A673 (cell line): ENCODE data around the gene TIAM1.

Experiments
- CTCF ChIP-seq: fragments of 300-800, 200-600 bp; sonication (generic); conservative IDR thresholded peaks from 2 replicates; pipeline ENCODE4 v1.5.1; 2017; ENCODE audit warnings: low read depth, mild to moderate bottlenecking, antibody characterized with exemption, low read length, moderate library complexity, mixed read lengths
- EZH2 ChIP-seq: fragments of 200-600 bp; sonication (generic); IDR thresholded peaks from 2 replicates; pipeline ENCODE4 v1.6.1; 2017; ENCODE audit warnings: borderline replicate concordance, low read depth, mild to moderate bottlenecking, mixed read lengths, antibody characterized with exemption, low read length; ENCODE audit not compliant: poor library complexity, severe bottlenecking

DNA sequence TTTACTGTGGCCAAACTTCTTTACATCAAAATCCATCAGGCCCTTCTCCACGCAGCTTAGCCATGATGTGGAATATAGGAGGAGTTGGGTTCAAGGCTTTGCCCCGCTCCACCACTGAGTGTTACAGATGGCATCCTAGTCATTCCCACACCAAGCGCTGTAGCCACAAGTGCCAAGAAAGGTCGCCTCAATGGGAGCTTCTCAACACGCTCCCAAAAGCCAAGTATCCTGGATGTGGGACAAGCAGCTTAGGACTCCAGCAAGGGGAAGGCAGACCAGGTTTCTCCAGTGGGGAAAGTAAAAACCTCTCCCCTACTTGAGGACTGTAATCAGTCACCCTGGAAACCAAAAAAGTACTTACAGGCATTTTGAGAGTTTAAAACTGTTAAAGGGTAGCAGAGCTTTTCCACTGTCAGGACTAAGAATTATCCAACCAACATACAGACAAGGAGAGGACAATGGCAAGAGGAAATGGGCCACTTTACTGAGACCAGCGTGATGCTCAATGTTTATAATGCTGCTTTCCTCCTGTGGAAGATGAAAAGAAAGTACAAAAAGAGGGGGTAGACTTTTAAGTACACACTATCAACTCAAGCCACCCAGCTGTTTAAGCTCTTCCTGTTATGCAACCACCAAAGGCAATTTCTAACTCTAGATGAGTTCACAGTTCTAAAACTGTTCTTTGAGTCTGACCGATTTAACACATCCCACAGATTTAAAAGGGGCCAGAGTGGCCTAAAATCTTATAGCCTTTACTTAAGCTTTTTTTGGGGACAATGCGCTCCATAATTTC, 185.1 kb downstream of the TIAM1 start:
- no peak for TF ChIP-seq CTCF
- TF ChIP-seq EZH2: no peak
